A673 (cell line): ENCODE results near the gene ARMH1. TPM values are rescaled to one million over a fixed set of nuclear protein-coding genes. Genes with fewer than 3 reads are reported as not detected.

ENCODE experiments used
- BruUV-seq: library from RNA; stranded (reverse); fragments of 400-500 nt; replicated peaks from 2 replicates; lab custom pipeline; 2021; lab: Mats Ljungman, UMichigan
- CTCF ChIA-PET: fragments of 300-600 bp; sonication (Branson Sonifier 250); formaldehyde crosslinking; loops from one replicate; lab custom pipeline; 2022; ENCODE audit warnings: antibody characterized with exemption; lab: Charles Lee
- POLR2A ChIA-PET: fragments of 300-600 bp; sonication (Branson Sonifier 250); formaldehyde crosslinking; loops from one replicate; lab custom pipeline; 2022; ENCODE audit warnings: antibody characterized with exemption; ENCODE audit not compliant: low non-redundant PET; lab: Charles Lee
- DNase-seq: peaks from one replicate; pipeline ENCODE4 v3.0.0-alpha.2; 2015; ENCODE audit warnings: low spot score
- H3K27ac ChIP-seq: fragments of 200-600 bp; sonication (generic); 2 replicates; pipeline ENCODE4 v1.5.1; 2016; ENCODE audit warnings: mixed run types, low read depth, mild to moderate bottlenecking, mixed read lengths, antibody characterized with exemption, low read length; ENCODE audit not compliant: poor library complexity, severe bottlenecking
- H3K27me3 ChIP-seq: fragments of 200-600 bp; sonication (generic); replicated peaks from 2 replicates; pipeline ENCODE4 v1.6.1; 2017; ENCODE audit warnings: mixed run types, low read depth, mild to moderate bottlenecking, mixed read lengths, antibody characterized with exemption, low read length; ENCODE audit not compliant: insufficient read depth, poor library complexity
- H3K36me3 ChIP-seq: fragments of 200-600 bp; sonication (generic); 2 replicates; pipeline ENCODE4 v1.6.1; 2016; ENCODE audit warnings: mixed run types, mild to moderate bottlenecking, mixed read lengths, antibody characterized with exemption, low read length; ENCODE audit not compliant: insufficient read depth, poor library complexity, severe bottlenecking
- H3K4me1 ChIP-seq: fragments of 200-600 bp; sonication (generic); 2 replicates; pipeline ENCODE4 v1.6.1; 2017; ENCODE audit warnings: mixed run types, mild to moderate bottlenecking, mixed read lengths, antibody characterized with exemption, low read length; ENCODE audit not compliant: insufficient read depth, poor library complexity, severe bottlenecking
- H3K4me3 ChIP-seq: fragments of 200-600 bp; sonication (generic); 2 replicates; pipeline ENCODE4 v1.5.1; 2016; ENCODE audit warnings: low read depth, mixed run types, mild to moderate bottlenecking, mixed read lengths, low read length; ENCODE audit not compliant: poor library complexity, severe bottlenecking
- H3K9me3 ChIP-seq: fragments of 200-600 bp; sonication (generic); 2 replicates; pipeline ENCODE4 v1.6.1; 2016; ENCODE audit warnings: mixed run types, low read depth, mild to moderate bottlenecking, mixed read lengths, antibody characterized with exemption, low read length; ENCODE audit not compliant: poor library complexity, severe bottlenecking
- CTCF ChIP-seq: fragments of 300-800, 200-600 bp; sonication (generic); conservative IDR thresholded peaks from 2 replicates; pipeline ENCODE4 v1.5.1; 2017; ENCODE audit warnings: low read depth, mild to moderate bottlenecking, antibody characterized with exemption, low read length, moderate library complexity, mixed read lengths
- EZH2 ChIP-seq: fragments of 200-600 bp; sonication (generic); IDR thresholded peaks from 2 replicates; pipeline ENCODE4 v1.6.1; 2017; ENCODE audit warnings: borderline replicate concordance, low read depth, mild to moderate bottlenecking, mixed read lengths, antibody characterized with exemption, low read length; ENCODE audit not compliant: poor library complexity, severe bottlenecking
- intact Hi-C: fragments of 100-400 bp; cut with micrococcal nuclease; formaldehyde crosslinking; loops from one replicate; pipeline ENCODE4 v1.10.0; 2022; ENCODE audit not compliant: unreplicated experiment
- total RNA-seq: library from RNA; stranded (reverse); gene quantifications from 2 replicates; pipeline ENCODE4 v1.2.3, GENCODE V29; 2021

ARMH1 gene
- total RNA-seq, 1 experiment from 2014 or later = 0.26 TPM

GRCh38 chr1:44719318-44719717 is 44.8 kb downstream of the ARMH1 start:
- POLR2A ChIA-PET = interaction anchor here (0.6 to 0.7 kb wide), 2 partner anchors 15 to 20 kb away, joined by 3 to 5 read pairs; no protein-coding TSS in a partner anchor

GRCh38 chr1:44720281-44720680 is 45.8 kb downstream of the ARMH1 start:
- TF ChIP-seq CTCF (no peak), EZH2 (no peak)
- BruUV-seq = no TSS peak
- no peaks in the 10 kb centered on the region for H3K9me3 ChIP-seq
- no peaks in the 10 kb centered on the region for H3K27me3 ChIP-seq
- H3K4me1 ChIP-seq = peaks cover 3% of the 10 kb centered on the region
- H3K27ac ChIP-seq = no peak overlapping the region
- H3K36me3 ChIP-seq = no peaks in the 10 kb centered on the region
- peak; percentile 42 for DNase-seq
- POLR2A ChIA-PET = interaction anchor here (0.6 kb wide), 1 partner anchor 98 kb away, joined by 8 read pairs; no protein-coding TSS in a partner anchor
- CTCF ChIA-PET = no interaction called here
- intact Hi-C loops = no loop called here
- no peak overlapping the region for H3K4me3 ChIP-seq

More at GRCh38 chr1:44719318-44719717, 44.8 kb downstream of the ARMH1 start:
- CTCF ChIA-PET = no interaction called here
- intact Hi-C loops = no loop called here
- Histone ChIP-seq H3K4me1 (peaks cover 3% of the 10 kb centered on the region), H3K9me3 (no peaks in the 10 kb centered on the region), H3K27me3 (no peaks in the 10 kb centered on the region), H3K27ac (no peak overlapping the region), H3K4me3 (no peak overlapping the region), H3K36me3 (no peaks in the 10 kb centered on the region)
- TF ChIP-seq CTCF = no peak
- TF ChIP-seq EZH2 = no peak
- no peak for DNase-seq
- BruUV-seq = no TSS peak

- H3K27ac ChIP-seq = peak overlapping the region; percentile 95
- H3K36me3 ChIP-seq = no peaks in the 10 kb centered on the region
- peak; percentile 98 for DNase-seq
- TF ChIP-seq CTCF = no peak; the same call in 1 of the 2 replicates
- TF ChIP-seq EZH2 = no peak
- H3K4me1 ChIP-seq = peaks cover 3% of the 10 kb centered on the region
- intact Hi-C loops = loop anchor here (1.0 kb wide), 1 partner anchor 9 kb away; no protein-coding TSS in a partner anchor
- H3K27me3 ChIP-seq = no peaks in the 10 kb centered on the region
- H3K9me3 ChIP-seq = no peaks in the 10 kb centered on the region
- POLR2A ChIA-PET = interaction anchor here (0.5 to 1.7 kb wide), 9 partner anchors 9 to 1072 kb away, joined by 3 to 45 read pairs (median 7); partner anchors contain the start of genes ARMH1, RNU5D-1 and TMEM53
- TSS peak; percentile 99 for BruUV-seq
- no peak overlapping the region for H3K4me3 ChIP-seq
- CTCF ChIA-PET = interaction anchor here (0.7 to 1.6 kb wide), 2 partner anchors 9 kb away, joined by 4 to 7 read pairs; partner anchors contain the start of gene RNU5D-1
Measured at GRCh38 chr1:44721485-44722361, 47.2 kb downstream of the ARMH1 start.
